HEK293 (cell line): ENCODE data around the gene MYO5C.

Experiments used
- CTCF ChIA-PET: fragments of 350-600 bp; formaldehyde crosslinking; extraction: SDS; loops from one replicate; lab custom pipeline; 2021; ENCODE audit warnings: antibody characterized with exemption; lab: Yijun Ruan, JAX
- POLR2A ChIA-PET: fragments of 300-600 bp; formaldehyde crosslinking; extraction: SDS; loops from one replicate; lab custom pipeline; 2020; ENCODE audit warnings: antibody characterized with exemption, inconsistent platforms; lab: Yijun Ruan, JAX
- H3K27ac ChIP-seq: fragments of 200-500 bp; sonication (Bioruptor generic); 2 replicates; pipeline ENCODE4 v1.5.1; 2014; ENCODE audit warnings: low read depth, low read length, control low read depth, inconsistent platforms; ENCODE audit errors: extremely low read depth
- H3K36me3 ChIP-seq, 2 experiments: fragments of 200-500 bp in 1 of 2; sonication (Bioruptor generic) in 1 of 2; 1 replicate in 1 of 2; 2 replicates in 1 of 2; pipeline ENCODE4 v1.5.1; 2014 to 2017; ENCODE audit warnings: inconsistent platforms in 2 of 2, low read length in 2 of 2; ENCODE audit not compliant: control insufficient read depth in 2 of 2, insufficient read depth in 1 of 2
- H3K4me1 ChIP-seq: fragments of 200-500 bp; sonication (Bioruptor generic); 2 replicates; pipeline ENCODE4 v1.5.1; 2014; ENCODE audit warnings: mild to moderate bottlenecking, low read length, inconsistent platforms; ENCODE audit not compliant: control insufficient read depth, insufficient read depth
- H3K4me3 ChIP-seq: 2 replicates; pipeline ENCODE4 v1.5.1; 2011; ENCODE audit warnings: low read depth, mild to moderate bottlenecking, control low read depth, low read length, moderate library complexity
- H3K9me3 ChIP-seq: fragments of 200-500 bp; sonication (Bioruptor generic); 2 replicates; pipeline ENCODE4 v1.5.1; 2014; ENCODE audit warnings: low read depth, low read length, inconsistent platforms; ENCODE audit not compliant: control insufficient read depth, insufficient read depth
- GLIS2 ChIP-seq: fragments of 450-650 bp; formaldehyde crosslinking; IDR thresholded peaks from 2 replicates; pipeline ENCODE4 v1.5.1; 2016; ENCODE audit warnings: missing biosample characterization, missing genetic modification characterization
- SP2 ChIP-seq: fragments of 450-650 bp; formaldehyde crosslinking; IDR thresholded peaks from 2 replicates; pipeline ENCODE4 v1.5.1; 2016; ENCODE audit warnings: missing biosample characterization, missing genetic modification characterization
- ZBTB6 ChIP-seq: fragments of 450-650 bp; formaldehyde crosslinking; IDR thresholded peaks from 2 replicates; pipeline ENCODE4 v1.5.1; 2017; ENCODE audit warnings: missing biosample characterization, missing genetic modification characterization
- ZNF114 ChIP-seq: fragments of 450-650 bp; formaldehyde crosslinking; IDR thresholded peaks from 2 replicates; pipeline ENCODE4 v1.5.0; 2017; ENCODE audit warnings: missing biosample characterization, missing genetic modification characterization
- ZNF266 ChIP-seq: fragments of 450-650 bp; formaldehyde crosslinking; IDR thresholded peaks from 2 replicates; pipeline ENCODE4 v1.5.1; 2016; ENCODE audit warnings: missing biosample characterization, missing genetic modification characterization, low read depth
- ZNF274 ChIP-seq, 2 experiments: fragments of 200-500 bp in 1 of 2; fragments of 450-650 bp in 1 of 2; sonication (Bioruptor generic) in 1 of 2; formaldehyde crosslinking in 1 of 2; IDR thresholded peaks; 2 replicates each; pipeline versions ENCODE4 v1.5.1 to v1.6.1; 2014 to 2016; ENCODE audit warnings: borderline replicate concordance in 1 of 2, inconsistent platforms in 1 of 2, low read length in 1 of 2, missing biosample characterization in 1 of 2, missing genetic modification characterization in 1 of 2
- ZNF37A ChIP-seq: fragments of 450-650 bp; IDR thresholded peaks from 2 replicates; pipeline ENCODE4 v1.5.1; 2018; ENCODE audit warnings: missing biosample characterization, missing genetic modification characterization
- ZNF510 ChIP-seq: fragments of 450-650 bp; formaldehyde crosslinking; IDR thresholded peaks from 2 replicates; pipeline ENCODE4 v1.5.1; 2018; ENCODE audit warnings: mild to moderate bottlenecking, missing genetic modification characterization, missing biosample characterization; ENCODE audit not compliant: insufficient replicate concordance
- ZNF600 ChIP-seq: fragments of 450-650 bp; formaldehyde crosslinking; IDR thresholded peaks from 2 replicates; pipeline ENCODE4 v1.5.1; 2016; ENCODE audit warnings: missing biosample characterization, missing genetic modification characterization
- ZNF664 ChIP-seq: fragments of 450-650 bp; formaldehyde crosslinking; IDR thresholded peaks from 2 replicates; pipeline ENCODE4 v1.5.1; 2016; ENCODE audit warnings: missing biosample characterization, missing genetic modification characterization
- ZNF670 ChIP-seq: fragments of 450-650 bp; formaldehyde crosslinking; IDR thresholded peaks from 2 replicates; pipeline ENCODE4 v1.5.1; 2016; ENCODE audit warnings: missing biosample characterization, missing genetic modification characterization, low read depth
- ZXDB ChIP-seq: fragments of 450-650 bp; formaldehyde crosslinking; IDR thresholded peaks from 2 replicates; pipeline ENCODE4 v1.5.1; 2016; ENCODE audit warnings: missing biosample characterization, missing genetic modification characterization
- TF ChIP-seq, protein P1 (sequence below): fragments of 450-650 bp; formaldehyde crosslinking; IDR thresholded peaks from 2 replicates; pipeline ENCODE4 v1.5.1; 2016; ENCODE audit warnings: missing biosample characterization, missing genetic modification characterization
- TF ChIP-seq, protein P2 (sequence below): fragments of 450-650 bp; formaldehyde crosslinking; IDR thresholded peaks from 2 replicates; pipeline ENCODE4 v1.5.1; 2016; ENCODE audit warnings: missing biosample characterization, missing genetic modification characterization

Gene MYO5C

GRCh38 chr15:52186651-52187486 is 108.7 kb downstream of the MYO5C start:
- Histone ChIP-seq H3K9me3 (no peaks in the 10 kb centered on the region), H3K4me3 (no peak overlapping the region), H3K4me1 (no peaks in the 10 kb centered on the region), H3K36me3 (no peaks in the 10 kb centered on the region), H3K27ac (no peak overlapping the region)
- CTCF ChIA-PET, result interaction anchor here (0.7 kb wide), 1 partner anchor 895 kb away, joined by 3 read pairs; no protein-coding TSS in a partner anchor
- POLR2A ChIA-PET, result no interaction called here
- no peak for TF ChIP-seq GLIS2 (tag by site-specific recombination)
- TF ChIP-seq ZNF114 (tag by site-specific recombination), result no peak
- TF ChIP-seq, protein P1, sequence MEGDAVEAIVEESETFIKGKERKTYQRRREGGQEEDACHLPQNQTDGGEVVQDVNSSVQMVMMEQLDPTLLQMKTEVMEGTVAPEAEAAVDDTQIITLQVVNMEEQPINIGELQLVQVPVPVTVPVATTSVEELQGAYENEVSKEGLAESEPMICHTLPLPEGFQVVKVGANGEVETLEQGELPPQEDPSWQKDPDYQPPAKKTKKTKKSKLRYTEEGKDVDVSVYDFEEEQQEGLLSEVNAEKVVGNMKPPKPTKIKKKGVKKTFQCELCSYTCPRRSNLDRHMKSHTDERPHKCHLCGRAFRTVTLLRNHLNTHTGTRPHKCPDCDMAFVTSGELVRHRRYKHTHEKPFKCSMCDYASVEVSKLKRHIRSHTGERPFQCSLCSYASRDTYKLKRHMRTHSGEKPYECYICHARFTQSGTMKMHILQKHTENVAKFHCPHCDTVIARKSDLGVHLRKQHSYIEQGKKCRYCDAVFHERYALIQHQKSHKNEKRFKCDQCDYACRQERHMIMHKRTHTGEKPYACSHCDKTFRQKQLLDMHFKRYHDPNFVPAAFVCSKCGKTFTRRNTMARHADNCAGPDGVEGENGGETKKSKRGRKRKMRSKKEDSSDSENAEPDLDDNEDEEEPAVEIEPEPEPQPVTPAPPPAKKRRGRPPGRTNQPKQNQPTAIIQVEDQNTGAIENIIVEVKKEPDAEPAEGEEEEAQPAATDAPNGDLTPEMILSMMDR, result no peak

DNA sequence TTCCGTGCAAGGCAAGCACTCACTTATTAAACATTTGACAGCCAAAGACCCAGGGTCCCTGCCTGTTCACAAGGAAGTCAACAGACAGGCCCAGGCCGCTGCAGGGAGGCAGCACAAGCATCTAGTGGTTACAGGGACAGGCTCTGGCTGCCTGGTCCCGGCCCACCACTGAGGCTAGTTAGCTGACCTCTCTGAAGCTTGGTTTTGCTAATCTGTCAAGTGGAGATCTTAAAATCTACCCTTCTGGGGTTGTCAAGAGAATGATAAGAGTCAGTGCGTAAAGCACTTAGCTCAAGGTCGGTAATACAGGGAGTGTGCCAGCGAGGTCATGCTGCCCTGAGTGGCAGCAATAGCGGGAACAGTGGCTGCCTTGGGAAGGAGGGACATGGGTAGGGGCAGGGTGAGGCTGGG is 110.4 kb downstream of the MYO5C start:
- CTCF ChIA-PET, result interaction anchor here (0.9 to 2.4 kb wide), 4 partner anchors 9 to 22 kb away, joined by 3 to 8 read pairs (median 3); no protein-coding TSS in a partner anchor
- Histone ChIP-seq H3K4me3 (no peak overlapping the region), H3K4me1 (no peaks in the 10 kb centered on the region), H3K36me3 (no peaks in the 10 kb centered on the region), H3K9me3 (no peaks in the 10 kb centered on the region), H3K27ac (no peak overlapping the region)
- POLR2A ChIA-PET, result no interaction called here
- TF ChIP-seq ZNF664 (tag by site-specific recombination) (no peak), ZXDB (tag by site-specific recombination) (no peak), ZNF37A (no peak), SP2 (tag by site-specific recombination) (no peak), ZNF274 (IDR thresholded peaks at IDR 0.05; ENCODE audit: low read length) (no peak), ZNF274 (tag by site-specific recombination; IDR thresholded peaks at IDR 0.05; ENCODE audit: borderline replicate concordance) (no peak), ZBTB6 (tag by site-specific recombination) (no peak), ZNF266 (tag by site-specific recombination) (no peak), ZNF670 (tag by site-specific recombination) (no peak), ZNF510 (tag by site-specific recombination) (no peak)
- TF ChIP-seq, protein P2, sequence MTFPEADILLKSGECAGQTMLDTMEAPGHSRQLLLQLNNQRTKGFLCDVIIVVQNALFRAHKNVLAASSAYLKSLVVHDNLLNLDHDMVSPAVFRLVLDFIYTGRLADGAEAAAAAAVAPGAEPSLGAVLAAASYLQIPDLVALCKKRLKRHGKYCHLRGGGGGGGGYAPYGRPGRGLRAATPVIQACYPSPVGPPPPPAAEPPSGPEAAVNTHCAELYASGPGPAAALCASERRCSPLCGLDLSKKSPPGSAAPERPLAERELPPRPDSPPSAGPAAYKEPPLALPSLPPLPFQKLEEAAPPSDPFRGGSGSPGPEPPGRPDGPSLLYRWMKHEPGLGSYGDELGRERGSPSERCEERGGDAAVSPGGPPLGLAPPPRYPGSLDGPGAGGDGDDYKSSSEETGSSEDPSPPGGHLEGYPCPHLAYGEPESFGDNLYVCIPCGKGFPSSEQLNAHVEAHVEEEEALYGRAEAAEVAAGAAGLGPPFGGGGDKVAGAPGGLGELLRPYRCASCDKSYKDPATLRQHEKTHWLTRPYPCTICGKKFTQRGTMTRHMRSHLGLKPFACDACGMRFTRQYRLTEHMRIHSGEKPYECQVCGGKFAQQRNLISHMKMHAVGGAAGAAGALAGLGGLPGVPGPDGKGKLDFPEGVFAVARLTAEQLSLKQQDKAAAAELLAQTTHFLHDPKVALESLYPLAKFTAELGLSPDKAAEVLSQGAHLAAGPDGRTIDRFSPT (tag by site-specific recombination), result no peak

DNA sequence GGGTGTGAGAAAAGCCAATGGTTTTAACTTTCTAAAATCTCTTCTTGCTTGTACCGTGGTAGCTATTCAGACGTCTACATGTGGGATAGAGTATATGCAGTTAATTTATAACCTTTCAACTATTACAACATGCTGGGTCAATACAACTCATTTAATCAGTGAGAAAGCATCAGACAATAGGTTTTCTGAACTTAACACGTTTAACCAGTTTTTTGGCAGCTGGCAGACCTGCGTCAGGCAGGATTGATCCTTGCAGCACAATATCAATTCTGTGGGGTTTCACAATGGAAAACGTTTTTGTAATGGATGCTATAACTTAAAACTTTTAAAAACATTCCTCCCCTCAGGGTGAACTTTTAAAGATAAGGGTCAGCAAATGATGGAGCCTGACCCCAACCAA is 110.9 kb downstream of the MYO5C start:
- Histone ChIP-seq H3K4me1 (no peaks in the 10 kb centered on the region), H3K9me3 (no peaks in the 10 kb centered on the region), H3K27ac (no peak overlapping the region), H3K36me3 (no peaks in the 10 kb centered on the region), H3K4me3 (no peak overlapping the region)
- TF ChIP-seq ZNF600 (tag by site-specific recombination), result no peak
- POLR2A ChIA-PET, result no interaction called here
- CTCF ChIA-PET, result interaction anchor here (0.9 to 2.4 kb wide), 7 partner anchors 10 to 42 kb away, joined by 3 to 13 read pairs (median 3); no protein-coding TSS in a partner anchor
